HepG2 (cell line): ENCODE measurements around the gene CLIC3. TPM values are rescaled to one million over a fixed set of nuclear protein-coding genes. Genes with fewer than 3 reads are reported as not detected.

Experiments used
- ETV5 ChIP-seq: IDR thresholded peaks from 2 replicates; pipeline ENCODE4 v1.6.1; 2018; ENCODE audit warnings: missing biosample characterization, missing genetic modification reagents, inconsistent platforms, borderline replicate concordance
- GLMP ChIP-seq: sonication (generic); formaldehyde crosslinking; IDR thresholded peaks from 2 replicates; pipeline ENCODE4 v1.9.0; 2021; ENCODE audit warnings: missing genetic modification reagents, mild to moderate bottlenecking, borderline replicate concordance
- GTF2F1 ChIP-seq: fragments of 150-350 bp; IDR thresholded peaks from 2 replicates; pipeline ENCODE4 v1.6.1; 2014; ENCODE audit warnings: low read length
- HCFC1 ChIP-seq: fragments of 150-350 bp; IDR thresholded peaks from 2 replicates; pipeline ENCODE4 v1.6.1; 2014; ENCODE audit warnings: low read depth, low read length
- HMG20B ChIP-seq: conservative IDR thresholded peaks from 2 replicates; pipeline ENCODE4 v1.6.1; 2016; ENCODE audit warnings: missing genetic modification reagents, missing compliant biosample characterization
- HOMEZ ChIP-seq: IDR thresholded peaks from 2 replicates; pipeline ENCODE4 v1.6.1; 2016; ENCODE audit warnings: low read depth
- ISX ChIP-seq: sonication (generic); formaldehyde crosslinking; conservative IDR thresholded peaks from 2 replicates; pipeline ENCODE4 v1.5.0; 2020; ENCODE audit warnings: missing genetic modification reagents
- JUN ChIP-seq: sonication (generic); formaldehyde crosslinking; IDR thresholded peaks from 2 replicates; pipeline ENCODE4 v1.4.0; 2020; ENCODE audit warnings: mild to moderate bottlenecking, missing genetic modification reagents
- NR0B2 ChIP-seq: sonication (generic); formaldehyde crosslinking; IDR thresholded peaks from 2 replicates; pipeline ENCODE4 v1.4.0; 2020; ENCODE audit warnings: mild to moderate bottlenecking, missing genetic modification reagents
- SIX4 ChIP-seq: sonication (generic); formaldehyde crosslinking; IDR thresholded peaks from 2 replicates; pipeline ENCODE4 v1.4.0; 2020; ENCODE audit warnings: missing genetic modification reagents
- SNRNP70 ChIP-seq: fragments of 200-400 bp; formaldehyde crosslinking; IDR thresholded peaks from 2 replicates; pipeline ENCODE4 v1.6.1; 2017; ENCODE audit warnings: mild to moderate bottlenecking, low read depth, low read length, moderate library complexity
- TAF15 ChIP-seq: fragments of 200-400 bp; formaldehyde crosslinking; IDR thresholded peaks from one replicate; pipeline ENCODE4 v1.6.1; 2018; ENCODE audit warnings: mild to moderate bottlenecking, low read depth, low read length; ENCODE audit not compliant: poor library complexity, severe bottlenecking
- ZNF10 ChIP-seq: sonication (generic); formaldehyde crosslinking; IDR thresholded peaks from 2 replicates; pipeline ENCODE4 v1.4.0; 2020; ENCODE audit warnings: mild to moderate bottlenecking, low read depth, missing genetic modification reagents, borderline replicate concordance
- ZNF253 ChIP-seq: sonication (generic); formaldehyde crosslinking; IDR thresholded peaks from 2 replicates; pipeline ENCODE4 v1.8.0; 2022; ENCODE audit warnings: mild to moderate bottlenecking, missing genetic modification reagents, borderline replicate concordance
- ZNF350 ChIP-seq: sonication (generic); formaldehyde crosslinking; IDR thresholded peaks from 2 replicates; pipeline ENCODE4 v1.4.0; 2020; ENCODE audit warnings: mild to moderate bottlenecking, low read depth, missing genetic modification reagents, borderline replicate concordance
- ZNF605 ChIP-seq: sonication (generic); formaldehyde crosslinking; IDR thresholded peaks from 2 replicates; pipeline ENCODE4 v1.8.0; 2022; ENCODE audit warnings: mild to moderate bottlenecking, missing genetic modification reagents
- ZSCAN31 ChIP-seq: sonication (generic); formaldehyde crosslinking; IDR thresholded peaks from 2 replicates; pipeline ENCODE4 v1.5.0; 2020; ENCODE audit warnings: low read depth, mild to moderate bottlenecking, missing genetic modification reagents
- polyA plus RNA-seq, 8 experiments: library from polyadenylated mRNA; depleted of rRNA in 3 of 8; stranded (reverse) in 7 of 8; unstranded in 1 of 8; fragments of >200 nt; fragmentation: Illumina TruSeq in 4 of 8; extraction: Trizol in 4 of 8; gene quantifications; 2 replicates each; pipeline versions ENCODE4 v1.2.1 to v1.2.3, GENCODE V29; 2011 to 2016; ENCODE audit warnings: low read depth in 4 of 8, missing spikeins in 1 of 8, mixed read lengths in 1 of 8; ENCODE audit not compliant: insufficient read depth in 1 of 8
- total RNA-seq, 5 experiments: library from RNA; depleted of rRNA; stranded (reverse); fragments of >200 nt; fragmentation: Illumina TruSeq; extraction: Trizol; gene quantifications; 2 replicates each; pipeline ENCODE4 v1.2.3, GENCODE V29; 2016; ENCODE audit warnings: low read depth in 1 of 5
- TF ChIP-seq, protein P1 (sequence below): sonication (generic); formaldehyde crosslinking; IDR thresholded peaks from 2 replicates; pipeline ENCODE4 v1.8.1; 2023; ENCODE audit warnings: mild to moderate bottlenecking, missing genetic modification reagents
- TF ChIP-seq, protein P2 (sequence below): sonication (generic); formaldehyde crosslinking; IDR thresholded peaks from 2 replicates; pipeline ENCODE4 v1.4.0; 2020; ENCODE audit warnings: mild to moderate bottlenecking, missing genetic modification reagents, borderline replicate concordance
- TF ChIP-seq, protein P3 (sequence below): sonication (generic); formaldehyde crosslinking; IDR thresholded peaks from 2 replicates; pipeline ENCODE4 v1.5.1; 2020; ENCODE audit warnings: missing genetic modification reagents, mild to moderate bottlenecking, borderline replicate concordance

The CLIC3 gene
- total and polyA plus RNA-seq, 2 of the 13 experiments (the other 11 are each of a cell fraction or from before 2014, with no cell fraction given) = 0.51 to 1.5 TPM

DNA sequence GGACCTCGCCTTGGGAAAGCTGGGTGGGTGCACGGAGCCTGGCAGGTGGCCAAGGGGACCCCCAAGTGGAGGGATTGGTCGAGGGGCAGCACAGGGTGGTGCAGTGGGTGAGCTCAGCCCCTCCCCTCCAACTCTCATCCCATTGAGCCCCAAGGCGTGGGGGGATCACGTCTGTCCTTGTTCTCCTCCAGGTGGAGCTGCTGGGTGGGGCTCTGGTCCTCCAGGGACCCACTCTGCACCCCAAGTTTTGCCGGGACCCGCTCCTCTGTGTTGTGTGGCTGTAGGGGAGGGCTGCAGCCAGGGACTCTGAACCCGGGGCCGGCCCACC, 39.1 kb upstream of the CLIC3 start (continued):
- TF ChIP-seq GTF2F1 (no peak), ZNF605 (no peak), ETV5 (CRISPR knock-in tag) (no peak), ZSCAN31 (0 out of 2 replicates have a peak, but pooled peaks have one; percentile 28), HCFC1 (no peak), SNRNP70 (no peak), NR0B2 (CRISPR knock-in tag) (no peak), ZNF253 (CRISPR knock-in tag) (no peak), JUN (no peak), HOMEZ (no peak), ISX (no peak), HMG20B (CRISPR knock-in tag) (no peak), GLMP (CRISPR knock-in tag) (no peak), SIX4 (CRISPR knock-in tag) (no peak), TAF15 (peak; percentile 52), ZNF350 (CRISPR knock-in tag) (no peak), ZNF10 (CRISPR knock-in tag) (0 out of 2 replicates have a peak, but pooled peaks have one; percentile 24)
- TF ChIP-seq, protein P1, sequence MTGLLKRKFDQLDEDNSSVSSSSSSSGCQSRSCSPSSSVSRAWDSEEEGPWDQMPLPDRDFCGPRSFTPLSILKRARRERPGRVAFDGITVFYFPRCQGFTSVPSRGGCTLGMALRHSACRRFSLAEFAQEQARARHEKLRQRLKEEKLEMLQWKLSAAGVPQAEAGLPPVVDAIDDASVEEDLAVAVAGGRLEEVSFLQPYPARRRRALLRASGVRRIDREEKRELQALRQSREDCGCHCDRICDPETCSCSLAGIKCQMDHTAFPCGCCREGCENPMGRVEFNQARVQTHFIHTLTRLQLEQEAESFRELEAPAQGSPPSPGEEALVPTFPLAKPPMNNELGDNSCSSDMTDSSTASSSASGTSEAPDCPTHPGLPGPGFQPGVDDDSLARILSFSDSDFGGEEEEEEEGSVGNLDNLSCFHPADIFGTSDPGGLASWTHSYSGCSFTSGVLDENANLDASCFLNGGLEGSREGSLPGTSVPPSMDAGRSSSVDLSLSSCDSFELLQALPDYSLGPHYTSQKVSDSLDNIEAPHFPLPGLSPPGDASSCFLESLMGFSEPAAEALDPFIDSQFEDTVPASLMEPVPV (CRISPR knock-in tag) = no peak
- TF ChIP-seq, protein P2, sequence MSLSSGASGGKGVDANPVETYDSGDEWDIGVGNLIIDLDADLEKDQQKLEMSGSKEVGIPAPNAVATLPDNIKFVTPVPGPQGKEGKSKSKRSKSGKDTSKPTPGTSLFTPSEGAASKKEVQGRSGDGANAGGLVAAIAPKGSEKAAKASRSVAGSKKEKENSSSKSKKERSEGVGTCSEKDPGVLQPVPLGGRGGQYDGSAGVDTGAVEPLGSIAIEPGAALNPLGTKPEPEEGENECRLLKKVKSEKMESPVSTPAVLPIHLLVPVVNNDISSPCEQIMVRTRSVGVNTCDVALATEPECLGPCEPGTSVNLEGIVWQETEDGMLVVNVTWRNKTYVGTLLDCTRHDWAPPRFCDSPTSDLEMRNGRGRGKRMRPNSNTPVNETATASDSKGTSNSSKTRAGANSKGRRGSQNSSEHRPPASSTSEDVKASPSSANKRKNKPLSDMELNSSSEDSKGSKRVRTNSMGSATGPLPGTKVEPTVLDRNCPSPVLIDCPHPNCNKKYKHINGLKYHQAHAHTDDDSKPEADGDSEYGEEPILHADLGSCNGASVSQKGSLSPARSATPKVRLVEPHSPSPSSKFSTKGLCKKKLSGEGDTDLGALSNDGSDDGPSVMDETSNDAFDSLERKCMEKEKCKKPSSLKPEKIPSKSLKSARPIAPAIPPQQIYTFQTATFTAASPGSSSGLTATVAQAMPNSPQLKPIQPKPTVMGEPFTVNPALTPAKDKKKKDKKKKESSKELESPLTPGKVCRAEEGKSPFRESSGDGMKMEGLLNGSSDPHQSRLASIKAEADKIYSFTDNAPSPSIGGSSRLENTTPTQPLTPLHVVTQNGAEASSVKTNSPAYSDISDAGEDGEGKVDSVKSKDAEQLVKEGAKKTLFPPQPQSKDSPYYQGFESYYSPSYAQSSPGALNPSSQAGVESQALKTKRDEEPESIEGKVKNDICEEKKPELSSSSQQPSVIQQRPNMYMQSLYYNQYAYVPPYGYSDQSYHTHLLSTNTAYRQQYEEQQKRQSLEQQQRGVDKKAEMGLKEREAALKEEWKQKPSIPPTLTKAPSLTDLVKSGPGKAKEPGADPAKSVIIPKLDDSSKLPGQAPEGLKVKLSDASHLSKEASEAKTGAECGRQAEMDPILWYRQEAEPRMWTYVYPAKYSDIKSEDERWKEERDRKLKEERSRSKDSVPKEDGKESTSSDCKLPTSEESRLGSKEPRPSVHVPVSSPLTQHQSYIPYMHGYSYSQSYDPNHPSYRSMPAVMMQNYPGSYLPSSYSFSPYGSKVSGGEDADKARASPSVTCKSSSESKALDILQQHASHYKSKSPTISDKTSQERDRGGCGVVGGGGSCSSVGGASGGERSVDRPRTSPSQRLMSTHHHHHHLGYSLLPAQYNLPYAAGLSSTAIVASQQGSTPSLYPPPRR (CRISPR knock-in tag) = no peak
- TF ChIP-seq, protein P3, sequence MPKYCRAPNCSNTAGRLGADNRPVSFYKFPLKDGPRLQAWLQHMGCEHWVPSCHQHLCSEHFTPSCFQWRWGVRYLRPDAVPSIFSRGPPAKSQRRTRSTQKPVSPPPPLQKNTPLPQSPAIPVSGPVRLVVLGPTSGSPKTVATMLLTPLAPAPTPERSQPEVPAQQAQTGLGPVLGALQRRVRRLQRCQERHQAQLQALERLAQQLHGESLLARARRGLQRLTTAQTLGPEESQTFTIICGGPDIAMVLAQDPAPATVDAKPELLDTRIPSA (CRISPR knock-in tag) = no peak
